Nephron (organoid): ENCODE measurements around the gene DHX40.
A peak's percentile ranks its signal among the peaks of the same experiment; 100 is the strongest.

Experiments
- H3K27ac Mint-ChIP-seq, 3 experiments: 2 replicates each; pipeline ENCODE4 v1.8.0; 2020; ENCODE audit warnings: mixed read lengths in 3 of 3, mild to moderate bottlenecking in 2 of 3, moderate library complexity in 1 of 3
- H3K27me3 Mint-ChIP-seq: 2 replicates; pipeline ENCODE4 v1.8.0; 2021; ENCODE audit warnings: low read depth, mild to moderate bottlenecking, moderate library complexity, mixed read lengths
- H3K36me3 Mint-ChIP-seq: 2 replicates; pipeline ENCODE4 v1.8.0; 2020; ENCODE audit warnings: low read depth, mixed read lengths
- H3K4me1 Mint-ChIP-seq: 2 replicates; pipeline ENCODE4 v1.8.0; 2020; ENCODE audit warnings: mixed read lengths
- H3K4me3 Mint-ChIP-seq, 3 experiments: 2 replicates each; pipeline ENCODE4 v1.8.0; 2020; ENCODE audit warnings: mild to moderate bottlenecking in 3 of 3, mixed read lengths in 3 of 3, moderate library complexity in 2 of 3
- H3K9me3 Mint-ChIP-seq: 2 replicates; pipeline ENCODE4 v1.8.0; 2020; ENCODE audit warnings: mixed read lengths
- TF ChIP-seq, protein P1 (sequence below), 3 experiments: fragments of 200-600 bp; sonication (generic); IDR thresholded peaks; one replicate each; pipeline ENCODE4 v1.5.0; 2021; ENCODE audit warnings: antibody characterized with exemption in 3 of 3; ENCODE audit not compliant: unreplicated experiment in 3 of 3

Gene DHX40

DNA sequence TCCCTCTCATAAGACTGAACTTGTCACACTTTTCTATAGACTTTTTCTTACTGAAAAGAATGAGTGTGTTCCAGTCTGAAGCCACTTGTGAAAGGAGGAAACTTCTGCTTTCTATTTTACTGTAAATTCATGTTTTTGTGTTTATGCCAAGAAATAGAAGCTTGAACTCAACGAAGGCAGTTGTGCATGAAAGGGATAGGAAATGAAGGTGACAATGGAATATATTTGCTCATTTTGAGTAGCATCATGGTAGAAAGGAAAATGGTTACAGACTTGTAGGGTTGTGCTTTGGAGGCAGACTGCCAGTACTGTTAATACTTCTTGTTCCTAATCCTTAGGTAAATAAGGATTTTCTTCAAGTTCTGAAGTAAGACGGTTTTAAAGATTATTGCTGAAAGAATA lies 62.4 kb downstream of the DHX40 start:
- TF ChIP-seq, protein P1, sequence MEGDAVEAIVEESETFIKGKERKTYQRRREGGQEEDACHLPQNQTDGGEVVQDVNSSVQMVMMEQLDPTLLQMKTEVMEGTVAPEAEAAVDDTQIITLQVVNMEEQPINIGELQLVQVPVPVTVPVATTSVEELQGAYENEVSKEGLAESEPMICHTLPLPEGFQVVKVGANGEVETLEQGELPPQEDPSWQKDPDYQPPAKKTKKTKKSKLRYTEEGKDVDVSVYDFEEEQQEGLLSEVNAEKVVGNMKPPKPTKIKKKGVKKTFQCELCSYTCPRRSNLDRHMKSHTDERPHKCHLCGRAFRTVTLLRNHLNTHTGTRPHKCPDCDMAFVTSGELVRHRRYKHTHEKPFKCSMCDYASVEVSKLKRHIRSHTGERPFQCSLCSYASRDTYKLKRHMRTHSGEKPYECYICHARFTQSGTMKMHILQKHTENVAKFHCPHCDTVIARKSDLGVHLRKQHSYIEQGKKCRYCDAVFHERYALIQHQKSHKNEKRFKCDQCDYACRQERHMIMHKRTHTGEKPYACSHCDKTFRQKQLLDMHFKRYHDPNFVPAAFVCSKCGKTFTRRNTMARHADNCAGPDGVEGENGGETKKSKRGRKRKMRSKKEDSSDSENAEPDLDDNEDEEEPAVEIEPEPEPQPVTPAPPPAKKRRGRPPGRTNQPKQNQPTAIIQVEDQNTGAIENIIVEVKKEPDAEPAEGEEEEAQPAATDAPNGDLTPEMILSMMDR (IDR thresholded peaks at IDR 0.05; ENCODE audit: unreplicated experiment in 3 of 3) = no peak
- Mint-ChIP-seq H3K36me3 (peaks cover 28% of the 10 kb centered on the region), H3K4me1 (peaks cover 37% of the 10 kb centered on the region), H3K4me3 (no peak overlapping the region), H3K27ac (peak overlapping the region in 2 of 3 experiments; percentile 28 to 42), H3K9me3 (no peaks in the 10 kb centered on the region), H3K27me3 (no peaks in the 10 kb centered on the region)

DNA sequence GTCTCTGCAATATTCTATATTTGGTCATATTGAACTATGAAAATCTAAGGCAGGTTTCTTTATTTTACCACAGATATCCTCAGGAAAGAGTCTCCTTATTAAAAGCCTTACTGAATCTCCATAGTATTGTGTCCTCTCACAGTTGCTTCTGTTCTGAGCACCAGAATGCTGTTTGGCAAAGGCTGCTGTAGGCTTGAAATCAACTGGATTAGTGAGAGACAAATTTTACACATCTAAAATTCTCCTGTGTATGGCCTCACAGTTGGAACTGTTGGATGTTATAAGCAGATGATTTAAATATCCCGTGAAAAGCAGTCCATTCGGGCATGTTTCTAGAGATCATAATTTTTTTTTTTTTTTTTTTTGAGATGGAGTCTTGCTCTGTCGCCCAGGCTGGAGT lies 63.8 kb downstream of the DHX40 start:
- H3K36me3 Mint-ChIP-seq = peaks cover 24% of the 10 kb centered on the region
- no peaks in the 10 kb centered on the region for H3K9me3 Mint-ChIP-seq
- no peaks in the 10 kb centered on the region for H3K27me3 Mint-ChIP-seq
- TF ChIP-seq, protein P1 (IDR thresholded peaks at IDR 0.05; ENCODE audit: unreplicated experiment in 3 of 3) = no peak
- H3K27ac Mint-ChIP-seq = no peak overlapping the region
- H3K4me1 Mint-ChIP-seq = peaks cover 33% of the 10 kb centered on the region
- H3K4me3 Mint-ChIP-seq = no peak overlapping the region

DNA sequence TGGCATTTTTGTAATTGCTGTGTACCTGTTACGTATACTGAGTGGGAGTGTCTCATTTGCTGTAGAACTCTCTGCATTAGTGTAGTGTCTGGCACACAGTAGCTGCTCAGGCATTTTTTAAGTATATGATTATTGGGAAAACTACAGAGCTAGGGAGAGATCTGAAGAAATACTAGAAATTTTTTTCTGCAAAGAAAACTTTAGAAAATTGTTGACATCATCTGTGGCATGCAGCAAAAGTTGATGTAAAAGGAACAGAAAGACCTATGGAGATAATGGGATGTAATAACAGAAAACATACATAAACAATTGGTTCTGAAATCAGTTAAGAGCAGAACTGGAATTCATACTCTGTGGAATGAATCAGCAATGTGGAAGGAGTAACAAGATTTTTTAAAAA lies 65.9 kb downstream of the DHX40 start:
- Mint-ChIP-seq H3K27ac (peak overlapping the region; percentile 10 to 52 (median 49)), H3K4me3 (no peak overlapping the region), H3K27me3 (no peaks in the 10 kb centered on the region), H3K36me3 (peaks cover 24% of the 10 kb centered on the region), H3K9me3 (no peaks in the 10 kb centered on the region), H3K4me1 (peaks cover 32% of the 10 kb centered on the region)
- TF ChIP-seq, protein P1 (IDR thresholded peaks at IDR 0.05; ENCODE audit: unreplicated experiment in 3 of 3) = no peak

DNA sequence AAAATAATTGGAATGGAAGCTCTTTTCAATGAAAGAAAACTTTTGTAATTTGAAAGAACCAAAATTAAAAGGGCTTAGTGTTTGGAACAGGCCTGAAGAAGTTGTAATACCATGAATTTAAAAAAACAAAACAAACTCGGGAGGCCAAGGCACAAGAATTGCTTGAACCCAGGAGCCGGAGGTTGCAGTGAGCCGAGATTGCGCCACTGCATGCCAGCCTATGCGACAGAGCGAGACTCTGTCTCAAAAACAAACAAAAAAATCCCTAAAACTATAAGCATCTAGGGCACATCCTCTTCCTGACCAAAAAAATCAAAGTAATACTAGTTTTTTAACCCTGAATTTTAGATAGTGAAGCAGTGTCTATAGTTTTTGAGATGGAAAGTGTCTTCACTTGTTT lies 67.0 kb downstream of the DHX40 start:
- peaks cover 29% of the 10 kb centered on the region for H3K4me1 Mint-ChIP-seq
- TF ChIP-seq, protein P1 (IDR thresholded peaks at IDR 0.05; ENCODE audit: unreplicated experiment in 3 of 3) = no peak

DNA sequence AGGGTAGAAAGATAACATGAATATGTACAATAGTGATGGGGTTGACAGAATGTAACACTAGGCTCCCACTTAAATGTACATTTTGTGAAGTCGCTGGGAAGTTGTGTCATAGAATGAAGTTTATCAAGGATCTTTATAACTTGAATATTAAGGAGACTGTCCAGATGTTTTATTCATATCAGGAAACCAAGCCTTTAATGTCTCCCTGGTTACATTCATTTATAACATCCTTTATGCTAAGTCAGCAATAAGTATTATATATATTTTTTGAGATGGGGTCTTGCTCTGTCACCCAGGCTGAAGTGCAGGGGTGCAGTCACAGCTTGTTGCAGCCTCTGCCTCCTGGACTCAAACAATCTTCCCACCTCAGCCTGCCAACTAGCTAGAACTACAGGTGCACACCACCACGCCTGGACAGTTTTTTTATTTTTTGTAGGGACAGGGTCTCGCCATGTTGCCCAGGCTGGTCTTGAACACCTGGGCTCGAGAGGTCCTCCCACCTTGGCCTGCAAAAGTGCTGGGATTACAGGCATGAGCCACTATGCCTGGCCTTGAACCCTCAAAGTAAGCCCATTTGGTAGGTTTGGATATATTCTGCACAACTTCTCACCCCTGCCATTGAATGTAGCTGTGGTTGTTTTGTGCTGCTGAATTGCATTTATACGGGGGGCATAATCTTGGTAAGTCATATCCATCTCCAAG lies 68.4 kb downstream of the DHX40 start:
- H3K27ac Mint-ChIP-seq = peak overlapping the region; percentile 95 to 98 (median 96)
- TF ChIP-seq, protein P1 (IDR thresholded peaks at IDR 0.05; ENCODE audit: unreplicated experiment in 3 of 3) = no peak
- peaks cover 25% of the 10 kb centered on the region for H3K36me3 Mint-ChIP-seq
- H3K4me3 Mint-ChIP-seq = no peak overlapping the region
- no peaks in the 10 kb centered on the region for H3K27me3 Mint-ChIP-seq
- peaks cover 27% of the 10 kb centered on the region for H3K4me1 Mint-ChIP-seq
- H3K9me3 Mint-ChIP-seq = no peaks in the 10 kb centered on the region

More for the DNA sequence above, 67.0 kb downstream of the DHX40 start:
- Mint-ChIP-seq H3K27me3 (no peaks in the 10 kb centered on the region), H3K36me3 (peaks cover 24% of the 10 kb centered on the region), H3K4me3 (no peak overlapping the region), H3K27ac (peak overlapping the region; percentile 70 to 98 (median 83)), H3K9me3 (no peaks in the 10 kb centered on the region)
